ENCODE measurements around the gene FSTL5.

Gene FSTL5

GRCh38 chr4:161581262-161582230 lies 582.3 kb downstream of the FSTL5 start:
- Histone ChIP-seq H3K9me3 (no peaks in the 10 kb centered on the region), H3K4me3 (no peak overlapping the region), H3K4me1 (peaks cover 34% of the 10 kb centered on the region), H3K27me3 (ENCODE audit: low read depth) (no peaks in the 10 kb centered on the region), H3K36me3 (replicated peaks) (no peaks in the 10 kb centered on the region)
- DNase-seq (ENCODE audit: low spot score in 2 of 2), result peak; percentile 70 to 97
- in situ Hi-C loops (cut with MboI; ENCODE audit: low sequenced_read_pairs), result no loop called here

GRCh38 chr4:161577579-161578301 lies 586.1 kb downstream of the FSTL5 start:
- in situ Hi-C loops (cut with MboI; ENCODE audit: low sequenced_read_pairs), result no loop called here
- no peaks in the 10 kb centered on the region for H3K27me3 ChIP-seq (ENCODE audit: low read depth)
- peak in 1 of 2 experiments; percentile 85 for DNase-seq (ENCODE audit: low spot score in 2 of 2)
- H3K4me1 ChIP-seq, result peaks cover 34% of the 10 kb centered on the region
- H3K9me3 ChIP-seq, result peaks cover 2% of the 10 kb centered on the region; the same call in 1 of the 2 replicates
- H3K4me3 ChIP-seq, result no peak overlapping the region
- H3K36me3 ChIP-seq (replicated peaks), result no peaks in the 10 kb centered on the region

GRCh38 chr4:161573836-161574235 lies 590.0 kb downstream of the FSTL5 start:
- peaks cover 9% of the 10 kb centered on the region for H3K4me1 ChIP-seq
- H3K4me3 ChIP-seq, result no peak overlapping the region
- no peaks in the 10 kb centered on the region for H3K36me3 ChIP-seq (replicated peaks)
- no peak for DNase-seq (ENCODE audit: low spot score in 2 of 2)
- H3K27me3 ChIP-seq (ENCODE audit: low read depth), result no peaks in the 10 kb centered on the region
- in situ Hi-C loops (cut with MboI; ENCODE audit: low sequenced_read_pairs), result no loop called here
- peaks cover 2% of the 10 kb centered on the region; the same call in 1 of the 2 replicates for H3K9me3 ChIP-seq

GRCh38 chr4:161564230-161564834 lies 599.5 kb downstream of the FSTL5 start:
- Histone ChIP-seq H3K27me3 (ENCODE audit: low read depth) (no peaks in the 10 kb centered on the region), H3K36me3 (replicated peaks) (no peaks in the 10 kb centered on the region), H3K4me1 (0 out of 2 replicates have a peak, but pooled peaks cover 3% of the 10 kb centered on the region), H3K9me3 (no peaks in the 10 kb centered on the region), H3K4me3 (no peak overlapping the region)
- in situ Hi-C loops (cut with MboI; ENCODE audit: low sequenced_read_pairs), result no loop called here
- DNase-seq (ENCODE audit: low spot score in 2 of 2), result no peak

- Histone ChIP-seq H3K4me3 (no peak overlapping the region), H3K4me1 (peaks cover 25% of the 10 kb centered on the region), H3K36me3 (replicated peaks) (no peaks in the 10 kb centered on the region), H3K9me3 (no peaks in the 10 kb centered on the region), H3K27me3 (ENCODE audit: low read depth) (no peaks in the 10 kb centered on the region)
- in situ Hi-C loops (cut with MboI; ENCODE audit: low sequenced_read_pairs), result no loop called here
- DNase-seq (ENCODE audit: low spot score in 2 of 2), result no peak
These were observed 607.8 kb downstream of the FSTL5 start for GRCh38 chr4:161555689-161556660.

GRCh38 chr4:161554372-161554990 lies 609.3 kb downstream of the FSTL5 start:
- H3K4me1 ChIP-seq, result peaks cover 25% of the 10 kb centered on the region
- peak; percentile 26 to 68 for DNase-seq (ENCODE audit: low spot score in 2 of 2)
- no peaks in the 10 kb centered on the region for H3K27me3 ChIP-seq (ENCODE audit: low read depth)
- H3K4me3 ChIP-seq, result no peak overlapping the region
- H3K36me3 ChIP-seq (replicated peaks), result no peaks in the 10 kb centered on the region
- no peaks in the 10 kb centered on the region for H3K9me3 ChIP-seq
- in situ Hi-C loops (cut with MboI; ENCODE audit: low sequenced_read_pairs), result no loop called here

GRCh38 chr4:161546902-161547301 lies 616.9 kb downstream of the FSTL5 start:
- no peaks in the 10 kb centered on the region for H3K36me3 ChIP-seq (replicated peaks)
- H3K4me1 ChIP-seq, result no peaks in the 10 kb centered on the region
- no peaks in the 10 kb centered on the region for H3K9me3 ChIP-seq
- no peaks in the 10 kb centered on the region for H3K27me3 ChIP-seq (ENCODE audit: low read depth)
- no peak for DNase-seq (ENCODE audit: low spot score in 2 of 2)
- no peak overlapping the region for H3K4me3 ChIP-seq
- in situ Hi-C loops (cut with MboI; ENCODE audit: low sequenced_read_pairs), result no loop called here

- Histone ChIP-seq H3K27me3 (ENCODE audit: low read depth) (no peaks in the 10 kb centered on the region), H3K4me1 (no peaks in the 10 kb centered on the region), H3K4me3 (no peak overlapping the region), H3K36me3 (replicated peaks) (no peaks in the 10 kb centered on the region), H3K9me3 (no peaks in the 10 kb centered on the region)
- no peak for DNase-seq (ENCODE audit: low spot score in 2 of 2)
- in situ Hi-C loops (cut with MboI; ENCODE audit: low sequenced_read_pairs), result no loop called here
These were observed 623.5 kb downstream of the FSTL5 start for GRCh38 chr4:161540265-161540664.

GRCh38 chr4:161538941-161539340 lies 624.9 kb downstream of the FSTL5 start:
- Histone ChIP-seq H3K4me1 (no peaks in the 10 kb centered on the region), H3K9me3 (no peaks in the 10 kb centered on the region), H3K36me3 (replicated peaks) (no peaks in the 10 kb centered on the region), H3K27me3 (ENCODE audit: low read depth) (no peaks in the 10 kb centered on the region), H3K4me3 (no peak overlapping the region)
- DNase-seq (ENCODE audit: low spot score in 2 of 2), result no peak
- in situ Hi-C loops (cut with MboI; ENCODE audit: low sequenced_read_pairs), result no loop called here

GRCh38 chr4:161530710-161531109 lies 633.1 kb downstream of the FSTL5 start:
- no peak for DNase-seq (ENCODE audit: low spot score in 2 of 2)
- H3K36me3 ChIP-seq (replicated peaks), result no peaks in the 10 kb centered on the region
- H3K4me3 ChIP-seq, result no peak overlapping the region
- no peaks in the 10 kb centered on the region for H3K27me3 ChIP-seq (ENCODE audit: low read depth)
- no peaks in the 10 kb centered on the region for H3K9me3 ChIP-seq
- in situ Hi-C loops (cut with MboI; ENCODE audit: low sequenced_read_pairs), result no loop called here
- H3K4me1 ChIP-seq, result peaks cover 2% of the 10 kb centered on the region; the same call in 1 of the 2 replicates

- Histone ChIP-seq H3K27me3 (ENCODE audit: low read depth) (no peaks in the 10 kb centered on the region), H3K36me3 (replicated peaks) (no peaks in the 10 kb centered on the region), H3K4me1 (peaks cover 9% of the 10 kb centered on the region; the same call in 1 of the 2 replicates), H3K4me3 (no peak overlapping the region), H3K9me3 (no peaks in the 10 kb centered on the region)
- in situ Hi-C loops (cut with MboI; ENCODE audit: low sequenced_read_pairs), result no loop called here
- peak in 1 of 2 experiments; percentile 30 for DNase-seq (ENCODE audit: low spot score in 2 of 2)
These were observed 638.7 kb downstream of the FSTL5 start for GRCh38 chr4:161525121-161525520.

GRCh38 chr4:161522031-161522430 lies 641.8 kb downstream of the FSTL5 start:
- H3K36me3 ChIP-seq (replicated peaks), result no peaks in the 10 kb centered on the region
- no peak overlapping the region for H3K4me3 ChIP-seq
- H3K4me1 ChIP-seq, result peaks cover 9% of the 10 kb centered on the region; the same call in 1 of the 2 replicates
- no peaks in the 10 kb centered on the region for H3K27me3 ChIP-seq (ENCODE audit: low read depth)
- DNase-seq (ENCODE audit: low spot score in 2 of 2), result no peak
- in situ Hi-C loops (cut with MboI; ENCODE audit: low sequenced_read_pairs), result no loop called here
- H3K9me3 ChIP-seq, result no peaks in the 10 kb centered on the region
